HCT116 (cell line): ENCODE data around the gene SORL1-AS1.

Source experiments
- ATAC-seq: fragments of 200-7000 bp; cut with Tn5 transposase; 2 replicates; pipeline ENCODE4 v1.9.1; 2020; ENCODE audit warnings: mild to moderate bottlenecking, moderate library complexity
- BruUV-seq: library from RNA; stranded (reverse); fragments of 400-500 nt; replicated peaks from 2 replicates; lab custom pipeline; 2021; lab: Mats Ljungman, UMichigan
- CTCF ChIA-PET: fragments of 300-600 bp; sonication (Branson Sonifier 250); formaldehyde crosslinking; loops from one replicate; lab custom pipeline; 2021; ENCODE audit warnings: antibody characterized with exemption; lab: Charles Lee
- POLR2A ChIA-PET: fragments of 300-600, 350-600 bp; sonication (Branson Sonifier 250); formaldehyde crosslinking; loops from one replicate; lab custom pipeline; 2021; ENCODE audit warnings: antibody characterized with exemption; lab: Charles Lee
- RAD21 ChIA-PET, 2 experiments: fragments of 300-600 bp; sonication (Branson Sonifier 250); formaldehyde crosslinking; loops; one replicate each; lab custom pipeline; 2023; ENCODE audit warnings: low total read pairs in 2 of 2; ENCODE audit not compliant: uncharacterized antibody in 2 of 2, unreplicated experiment in 2 of 2, low non-redundant PET in 1 of 2; lab: Charles Lee
- DNase-seq: peaks from one replicate; pipeline ENCODE4 v3.0.0-alpha.2; 2010; ENCODE audit warnings: low read depth, low spot score
- H2AFZ ChIP-seq: fragments of 200-600 bp; shearing (Covaris generic), sonication (generic); 2 replicates; pipeline ENCODE4 v1.6.1; 2017; ENCODE audit warnings: low read depth, mixed run types, mixed read lengths, antibody characterized with exemption, low read length; ENCODE audit not compliant: poor library complexity, severe bottlenecking
- H3K27ac ChIP-seq: 2 replicates; pipeline ENCODE4 v1.5.1; 2012; ENCODE audit warnings: low read depth, low read length
- H3K27me3 ChIP-seq: fragments of 200-600 bp; sonication (generic); 2 replicates; pipeline ENCODE4 v1.6.1; 2016; ENCODE audit warnings: mixed run types, low read length, mixed read lengths; ENCODE audit not compliant: insufficient read depth
- H3K36me3 ChIP-seq, 2 experiments: fragments of 200-500 bp in 1 of 2; fragments of 200-600 bp in 1 of 2; sonication (Bioruptor generic) in 1 of 2; sonication (generic) in 1 of 2; 2 replicates each; pipeline versions ENCODE4 v1.5.1 to v1.6.1; 2014 to 2016; ENCODE audit warnings: low read length in 2 of 2, inconsistent platforms in 1 of 2, mixed read lengths in 1 of 2, mixed run types in 1 of 2; ENCODE audit not compliant: insufficient read depth in 2 of 2, control insufficient read depth in 1 of 2
- H3K4me1 ChIP-seq, 2 experiments: fragments of 200-600 bp in 1 of 2; sonication (generic) in 1 of 2; 2 replicates each; pipeline versions ENCODE4 v1.5.1 to v1.6.1; 2012 to 2017; ENCODE audit warnings: low read length in 2 of 2, inconsistent platforms in 1 of 2, mild to moderate bottlenecking in 1 of 2, mixed read lengths in 1 of 2, mixed run types in 1 of 2, moderate library complexity in 1 of 2; ENCODE audit not compliant: insufficient read depth in 2 of 2, control insufficient read depth in 1 of 2
- H3K4me2 ChIP-seq: fragments of 200-600 bp; sonication (generic); 2 replicates; pipeline ENCODE4 v1.6.1; 2017; ENCODE audit warnings: mixed run types, low read length, mixed read lengths
- H3K4me3 ChIP-seq, 2 experiments: fragments of 200-600 bp in 1 of 2; sonication (generic) in 1 of 2; replicated peaks in 1 of 2; 2 replicates each; pipeline ENCODE4 v1.5.1; 2011 to 2016; ENCODE audit warnings: low read length in 2 of 2, control low read depth in 1 of 2, low read depth in 1 of 2, mild to moderate bottlenecking in 1 of 2, mixed read lengths in 1 of 2, mixed run types in 1 of 2
- H3K79me2 ChIP-seq: fragments of 200-600 bp; sonication (generic); 2 replicates; pipeline ENCODE4 v1.6.1; 2017; ENCODE audit warnings: mild to moderate bottlenecking, mixed run types, low read length, moderate library complexity, mixed read lengths; ENCODE audit not compliant: insufficient read depth
- H3K9ac ChIP-seq: fragments of 200-600 bp; sonication (generic); 2 replicates; pipeline ENCODE4 v1.6.1; 2016; ENCODE audit warnings: low read length, mixed read lengths
- H3K9me2 ChIP-seq: fragments of 200-600 bp; sonication (generic), shearing (Covaris generic); 2 replicates; pipeline ENCODE4 v1.6.1; 2017; ENCODE audit warnings: mixed run types, mild to moderate bottlenecking, moderate library complexity; ENCODE audit not compliant: insufficient read depth
- H3K9me3 ChIP-seq, 2 experiments: fragments of 200-500 bp in 1 of 2; fragments of 200-600 bp in 1 of 2; sonication (Bioruptor generic) in 1 of 2; sonication (generic) in 1 of 2; 2 replicates each; pipeline ENCODE4 v1.6.1; 2014 to 2017; ENCODE audit warnings: low read length in 2 of 2, mixed read lengths in 2 of 2, inconsistent platforms in 1 of 2, low read depth in 1 of 2, mild to moderate bottlenecking in 1 of 2, mixed run types in 1 of 2, moderate library complexity in 1 of 2; ENCODE audit not compliant: control insufficient read depth in 1 of 2, insufficient read depth in 1 of 2
- H4K20me1 ChIP-seq: fragments of 200-600 bp; sonication (generic), shearing (Covaris generic); 2 replicates; pipeline ENCODE4 v1.6.1; 2017; ENCODE audit warnings: mixed run types, mild to moderate bottlenecking, moderate library complexity; ENCODE audit not compliant: insufficient read depth
- CBX3 ChIP-seq: IDR thresholded peaks from 2 replicates; pipeline ENCODE4 v1.6.1; 2012; ENCODE audit warnings: low read depth
- CEBPB ChIP-seq: IDR thresholded peaks from 2 replicates; pipeline ENCODE4 v1.6.1; 2012; ENCODE audit warnings: low read depth
- EZH2phosphoT487 ChIP-seq: fragments of 200-600 bp; IDR thresholded peaks from 2 replicates; pipeline ENCODE4 v1.6.1; 2018; ENCODE audit warnings: antibody characterized with exemption, borderline replicate concordance
- FOSL1 ChIP-seq: IDR thresholded peaks from 2 replicates; pipeline ENCODE4 v1.6.1; 2012; ENCODE audit warnings: low read depth
- POLR2A ChIP-seq: IDR thresholded peaks from 2 replicates; pipeline ENCODE4 v1.7.0; 2011; ENCODE audit warnings: borderline replicate concordance; ENCODE audit not compliant: insufficient read depth, insufficient read length; ENCODE audit errors: extremely low read depth
- SIN3A ChIP-seq: IDR thresholded peaks from 2 replicates; pipeline ENCODE4 v1.6.1; 2012; ENCODE audit warnings: low read depth
- SRF ChIP-seq: IDR thresholded peaks from 2 replicates; pipeline ENCODE4 v1.6.1; 2012; ENCODE audit warnings: low read depth
- YY1 ChIP-seq: IDR thresholded peaks from 2 replicates; pipeline ENCODE4 v1.6.1; 2011; ENCODE audit warnings: low read length, low read depth, moderate library complexity, mild to moderate bottlenecking; ENCODE audit not compliant: insufficient replicate concordance; ENCODE audit errors: extremely low read depth
- ZNF274 ChIP-seq: fragments of 200-500 bp; sonication (Bioruptor generic); IDR thresholded peaks from 2 replicates; pipeline ENCODE4 v1.6.1; 2014; ENCODE audit warnings: mild to moderate bottlenecking, low read depth, low read length, inconsistent platforms
- intact Hi-C: fragments of 100-400 bp; cut with micrococcal nuclease; formaldehyde crosslinking; loops from 2 replicates; pipeline ENCODE4 v1.10.0; 2022
- TF ChIP-seq, protein P1 (sequence below), 3 experiments: fragments of 200-600 bp in 1 of 3; sonication (generic) in 1 of 3; IDR thresholded peaks in 2 of 3; conservative IDR thresholded peaks in 1 of 3; 2 replicates each; pipeline ENCODE4 v1.5.1; 2012 to 2017; ENCODE audit warnings: low read depth in 2 of 3, low read length in 2 of 3, antibody characterized with exemption in 1 of 3, borderline replicate concordance in 1 of 3, control low read depth in 1 of 3, mild to moderate bottlenecking in 1 of 3, mixed read lengths in 1 of 3, mixed run types in 1 of 3, moderate library complexity in 1 of 3; ENCODE audit not compliant: insufficient read depth in 1 of 3
- TF ChIP-seq, protein P2 (sequence below): IDR thresholded peaks from 2 replicates; pipeline ENCODE4 v1.6.1; 2012; ENCODE audit warnings: low read depth

Gene SORL1-AS1

DNA sequence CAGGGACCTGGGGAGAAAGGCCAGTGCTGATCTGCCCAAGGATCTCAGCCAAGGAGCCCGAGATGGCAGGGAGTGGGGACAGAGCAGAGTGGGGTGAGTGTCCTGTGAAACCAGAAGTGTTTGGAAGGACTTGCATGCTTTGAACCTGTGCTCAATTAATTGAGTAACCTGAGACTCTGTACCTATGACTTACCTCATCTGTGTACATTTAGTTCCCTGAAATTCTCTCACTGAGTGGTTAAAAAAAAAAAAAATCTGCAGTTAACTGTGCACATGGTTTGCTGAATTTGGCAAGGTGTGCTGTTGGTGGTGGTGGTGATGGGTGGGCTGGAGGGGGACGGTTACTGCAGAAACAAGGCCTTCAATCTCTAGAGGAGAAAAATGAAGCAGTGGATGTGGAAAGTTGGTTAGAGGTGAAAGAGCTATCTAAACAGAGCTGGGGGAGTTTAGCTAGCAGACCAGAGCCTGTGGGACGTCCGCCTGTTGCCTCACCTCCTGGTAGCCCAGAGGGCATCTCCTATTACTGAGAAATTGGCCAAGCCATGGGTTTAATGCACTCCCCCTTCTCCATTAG is 8.3 kb upstream of the SORL1-AS1 start:
- CTCF ChIA-PET, result interaction anchor here (1.1 kb wide), 1 partner anchor 10 kb away, joined by 3 read pairs; no protein-coding TSS in a partner anchor
- ATAC-seq, result no peak
- H2AFZ ChIP-seq, result no peak overlapping the region
- H3K9me3 ChIP-seq, result no peaks in the 10 kb centered on the region
- no peak overlapping the region for H3K4me3 ChIP-seq
- intact Hi-C loops, result no loop called here
- no TSS peak for BruUV-seq
- RAD21 ChIA-PET, result no interaction called here
- H4K20me1 ChIP-seq, result no peaks in the 10 kb centered on the region
- no peak overlapping the region for H3K9ac ChIP-seq
- no peaks in the 10 kb centered on the region for H3K36me3 ChIP-seq
- peaks cover 42 to 50% of the 10 kb centered on the region in 2 experiments for H3K4me1 ChIP-seq
- TF ChIP-seq FOSL1 (no peak), POLR2A (no peak), YY1 (no peak), SRF (no peak), CBX3 (no peak), CEBPB (no peak), EZH2phosphoT487 (no peak), ZNF274 (no peak), SIN3A (no peak)
- TF ChIP-seq, protein P1, sequence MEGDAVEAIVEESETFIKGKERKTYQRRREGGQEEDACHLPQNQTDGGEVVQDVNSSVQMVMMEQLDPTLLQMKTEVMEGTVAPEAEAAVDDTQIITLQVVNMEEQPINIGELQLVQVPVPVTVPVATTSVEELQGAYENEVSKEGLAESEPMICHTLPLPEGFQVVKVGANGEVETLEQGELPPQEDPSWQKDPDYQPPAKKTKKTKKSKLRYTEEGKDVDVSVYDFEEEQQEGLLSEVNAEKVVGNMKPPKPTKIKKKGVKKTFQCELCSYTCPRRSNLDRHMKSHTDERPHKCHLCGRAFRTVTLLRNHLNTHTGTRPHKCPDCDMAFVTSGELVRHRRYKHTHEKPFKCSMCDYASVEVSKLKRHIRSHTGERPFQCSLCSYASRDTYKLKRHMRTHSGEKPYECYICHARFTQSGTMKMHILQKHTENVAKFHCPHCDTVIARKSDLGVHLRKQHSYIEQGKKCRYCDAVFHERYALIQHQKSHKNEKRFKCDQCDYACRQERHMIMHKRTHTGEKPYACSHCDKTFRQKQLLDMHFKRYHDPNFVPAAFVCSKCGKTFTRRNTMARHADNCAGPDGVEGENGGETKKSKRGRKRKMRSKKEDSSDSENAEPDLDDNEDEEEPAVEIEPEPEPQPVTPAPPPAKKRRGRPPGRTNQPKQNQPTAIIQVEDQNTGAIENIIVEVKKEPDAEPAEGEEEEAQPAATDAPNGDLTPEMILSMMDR (IDR thresholded peaks at IDR 0.05 in 2 of 3, conservative IDR thresholded peaks at IDR 0.05 in 1 of 3; ENCODE audit: borderline replicate concordance in 1 of 3, insufficient read depth in 1 of 3, low read depth in 2 of 3, low read length in 2 of 3), result no peak
- TF ChIP-seq, protein P2, sequence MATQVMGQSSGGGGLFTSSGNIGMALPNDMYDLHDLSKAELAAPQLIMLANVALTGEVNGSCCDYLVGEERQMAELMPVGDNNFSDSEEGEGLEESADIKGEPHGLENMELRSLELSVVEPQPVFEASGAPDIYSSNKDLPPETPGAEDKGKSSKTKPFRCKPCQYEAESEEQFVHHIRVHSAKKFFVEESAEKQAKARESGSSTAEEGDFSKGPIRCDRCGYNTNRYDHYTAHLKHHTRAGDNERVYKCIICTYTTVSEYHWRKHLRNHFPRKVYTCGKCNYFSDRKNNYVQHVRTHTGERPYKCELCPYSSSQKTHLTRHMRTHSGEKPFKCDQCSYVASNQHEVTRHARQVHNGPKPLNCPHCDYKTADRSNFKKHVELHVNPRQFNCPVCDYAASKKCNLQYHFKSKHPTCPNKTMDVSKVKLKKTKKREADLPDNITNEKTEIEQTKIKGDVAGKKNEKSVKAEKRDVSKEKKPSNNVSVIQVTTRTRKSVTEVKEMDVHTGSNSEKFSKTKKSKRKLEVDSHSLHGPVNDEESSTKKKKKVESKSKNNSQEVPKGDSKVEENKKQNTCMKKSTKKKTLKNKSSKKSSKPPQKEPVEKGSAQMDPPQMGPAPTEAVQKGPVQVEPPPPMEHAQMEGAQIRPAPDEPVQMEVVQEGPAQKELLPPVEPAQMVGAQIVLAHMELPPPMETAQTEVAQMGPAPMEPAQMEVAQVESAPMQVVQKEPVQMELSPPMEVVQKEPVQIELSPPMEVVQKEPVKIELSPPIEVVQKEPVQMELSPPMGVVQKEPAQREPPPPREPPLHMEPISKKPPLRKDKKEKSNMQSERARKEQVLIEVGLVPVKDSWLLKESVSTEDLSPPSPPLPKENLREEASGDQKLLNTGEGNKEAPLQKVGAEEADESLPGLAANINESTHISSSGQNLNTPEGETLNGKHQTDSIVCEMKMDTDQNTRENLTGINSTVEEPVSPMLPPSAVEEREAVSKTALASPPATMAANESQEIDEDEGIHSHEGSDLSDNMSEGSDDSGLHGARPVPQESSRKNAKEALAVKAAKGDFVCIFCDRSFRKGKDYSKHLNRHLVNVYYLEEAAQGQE, result no peak
- TF ChIP-seq, all 23 proteins: peak for 0
- Histone ChIP-seq H3K9me2 (no peaks in the 10 kb centered on the region), H3K27me3 (no peaks in the 10 kb centered on the region), H3K79me2 (no peaks in the 10 kb centered on the region; the same call in 1 of the 2 replicates), H3K27ac (no peak overlapping the region), H3K4me2 (no peak overlapping the region)
- no peak for DNase-seq
- POLR2A ChIA-PET, result no interaction called here
